WTC11 (cell line): Measurements from ENCODE around the gene TERT. TPM values are rescaled to one million over a fixed set of nuclear protein-coding genes. Genes with fewer than 3 reads are reported as not detected.
A peak's percentile ranks its signal among the peaks of the same experiment; 100 is the strongest.

Source experiments
- ATAC-seq: fragments of 200-7000 bp; cut with Tn5 transposase; 2 replicates; pipeline ENCODE4 v1.10.0; 2021; ENCODE audit warnings: mild to moderate bottlenecking, moderate library complexity
- CTCF ChIA-PET: fragments of 300-600 bp; sonication (Branson Sonifier 250); formaldehyde crosslinking; loops from one replicate; lab custom pipeline; 2021; ENCODE audit warnings: antibody characterized with exemption; lab: Charles Lee
- POLR2A ChIA-PET: fragments of 350-600 bp; sonication (Branson Sonifier 250); formaldehyde crosslinking; loops from one replicate; lab custom pipeline; 2021; ENCODE audit warnings: antibody characterized with exemption; lab: Charles Lee
- DNase-seq: peaks from one replicate; pipeline ENCODE4 v3.0.0; 2021; ENCODE audit warnings: low spot score
- H3K27ac Mint-ChIP-seq: 2 replicates; pipeline ENCODE4 v1.8.0; 2021; ENCODE audit warnings: mixed read lengths
- H3K27me3 Mint-ChIP-seq: 2 replicates; pipeline ENCODE4 v1.8.0; 2021; ENCODE audit warnings: low read depth, mild to moderate bottlenecking, moderate library complexity, mixed read lengths
- H3K36me3 Mint-ChIP-seq: 2 replicates; pipeline ENCODE4 v1.8.0; 2021; ENCODE audit warnings: mixed read lengths
- H3K4me1 Mint-ChIP-seq: 2 replicates; pipeline ENCODE4 v1.8.0; 2022; ENCODE audit warnings: mixed read lengths
- H3K4me3 Mint-ChIP-seq: 2 replicates; pipeline ENCODE4 v1.8.0; 2021; ENCODE audit warnings: mild to moderate bottlenecking, moderate library complexity, mixed read lengths
- H3K9me3 Mint-ChIP-seq: 2 replicates; pipeline ENCODE4 v1.8.0; 2021; ENCODE audit warnings: mixed read lengths
- ERG ChIP-seq: fragments of 250-450 bp; sonication (Bioruptor Pico); IDR thresholded peaks from 2 replicates; pipeline ENCODE4 v1.8.0; 2021; ENCODE audit warnings: mild to moderate bottlenecking
- FOXJ3 ChIP-seq: sonication (generic); formaldehyde crosslinking; IDR thresholded peaks from 2 replicates; pipeline ENCODE4 v1.9.0; 2021; ENCODE audit warnings: missing genetic modification reagents, mild to moderate bottlenecking, borderline replicate concordance
- FOXP1 ChIP-seq: sonication (generic); formaldehyde crosslinking; IDR thresholded peaks from 2 replicates; pipeline ENCODE4 v1.8.0; 2022; ENCODE audit warnings: missing genetic modification reagents, mild to moderate bottlenecking, moderate library complexity, borderline replicate concordance
- GTF2I ChIP-seq: fragments of 250-450 bp; sonication (Bioruptor Pico); conservative IDR thresholded peaks from 2 replicates; pipeline ENCODE4 v1.4.0; 2021; ENCODE audit warnings: mild to moderate bottlenecking
- JUN ChIP-seq: sonication (generic); formaldehyde crosslinking; IDR thresholded peaks from 2 replicates; pipeline ENCODE4 v1.8.0; 2023; ENCODE audit warnings: mild to moderate bottlenecking, missing genetic modification reagents
- OVOL2 ChIP-seq: fragments of 250-450 bp; sonication (Bioruptor Pico); IDR thresholded peaks from 2 replicates; pipeline ENCODE4 v1.9.0; 2021; ENCODE audit warnings: mild to moderate bottlenecking, borderline replicate concordance
- PREB ChIP-seq: sonication (generic); formaldehyde crosslinking; IDR thresholded peaks from 2 replicates; pipeline ENCODE4 v1.8.1; 2022; ENCODE audit warnings: mild to moderate bottlenecking, missing genetic modification reagents, moderate library complexity, borderline replicate concordance
- TEAD1 ChIP-seq: sonication (generic); formaldehyde crosslinking; IDR thresholded peaks from 2 replicates; pipeline ENCODE4 v1.8.0; 2022; ENCODE audit warnings: mild to moderate bottlenecking, missing genetic modification reagents
- ZNF532 ChIP-seq: fragments of 250-450 bp; sonication (Bioruptor Pico); IDR thresholded peaks from 2 replicates; pipeline ENCODE4 v1.9.0; 2021; ENCODE audit warnings: mild to moderate bottlenecking, borderline replicate concordance
- total RNA-seq: library from RNA; stranded (reverse); gene quantifications from 3 replicates; pipeline ENCODE4 v1.2.3, GENCODE V29; 2021
- TF ChIP-seq, protein P1 (sequence below): sonication (generic); formaldehyde crosslinking; IDR thresholded peaks from 2 replicates; pipeline ENCODE4 v1.8.0; 2023; ENCODE audit warnings: missing genetic modification reagents, mild to moderate bottlenecking, borderline replicate concordance
- TF ChIP-seq, protein P2 (sequence below): fragments of 250-450 bp; sonication (Bioruptor Pico); IDR thresholded peaks from 2 replicates; pipeline ENCODE4 v1.9.0; 2021; ENCODE audit warnings: mild to moderate bottlenecking
- TF ChIP-seq, protein P3 (sequence below): sonication (generic); formaldehyde crosslinking; IDR thresholded peaks from 2 replicates; pipeline ENCODE4 v1.8.1; 2022; ENCODE audit warnings: low read depth, mild to moderate bottlenecking, moderate library complexity, missing genetic modification reagents, borderline replicate concordance

Gene TERT
- total RNA-seq, 1 experiment from 2014 or later: 42.9 TPM

DNA sequence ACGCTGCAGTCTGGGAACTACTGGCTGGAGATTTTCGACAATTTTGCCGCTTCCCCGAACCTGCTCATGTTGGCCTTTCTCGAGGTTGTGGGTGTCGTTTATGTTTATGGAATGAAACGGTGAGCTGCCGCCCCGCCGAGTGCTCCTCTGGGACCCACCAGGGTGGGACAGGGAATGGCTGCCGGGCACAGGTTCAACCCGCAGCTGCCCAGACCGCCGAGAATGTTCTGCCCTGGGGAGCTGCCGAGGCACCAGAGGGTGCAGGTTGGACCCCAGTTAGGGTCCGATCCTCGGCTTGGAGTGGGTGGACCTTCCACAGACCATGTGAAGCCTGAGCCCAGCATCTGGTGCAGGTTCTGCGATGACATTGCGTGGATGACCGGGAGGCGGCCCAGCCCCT lies 50.6 kb downstream of the TERT start (continued):
- no peak for TF ChIP-seq ZNF532 (CRISPR knock-in tag)
- no peak for TF ChIP-seq FOXJ3 (CRISPR knock-in tag)
- no peak for TF ChIP-seq OVOL2 (CRISPR knock-in tag)
- TF ChIP-seq, protein P1, sequence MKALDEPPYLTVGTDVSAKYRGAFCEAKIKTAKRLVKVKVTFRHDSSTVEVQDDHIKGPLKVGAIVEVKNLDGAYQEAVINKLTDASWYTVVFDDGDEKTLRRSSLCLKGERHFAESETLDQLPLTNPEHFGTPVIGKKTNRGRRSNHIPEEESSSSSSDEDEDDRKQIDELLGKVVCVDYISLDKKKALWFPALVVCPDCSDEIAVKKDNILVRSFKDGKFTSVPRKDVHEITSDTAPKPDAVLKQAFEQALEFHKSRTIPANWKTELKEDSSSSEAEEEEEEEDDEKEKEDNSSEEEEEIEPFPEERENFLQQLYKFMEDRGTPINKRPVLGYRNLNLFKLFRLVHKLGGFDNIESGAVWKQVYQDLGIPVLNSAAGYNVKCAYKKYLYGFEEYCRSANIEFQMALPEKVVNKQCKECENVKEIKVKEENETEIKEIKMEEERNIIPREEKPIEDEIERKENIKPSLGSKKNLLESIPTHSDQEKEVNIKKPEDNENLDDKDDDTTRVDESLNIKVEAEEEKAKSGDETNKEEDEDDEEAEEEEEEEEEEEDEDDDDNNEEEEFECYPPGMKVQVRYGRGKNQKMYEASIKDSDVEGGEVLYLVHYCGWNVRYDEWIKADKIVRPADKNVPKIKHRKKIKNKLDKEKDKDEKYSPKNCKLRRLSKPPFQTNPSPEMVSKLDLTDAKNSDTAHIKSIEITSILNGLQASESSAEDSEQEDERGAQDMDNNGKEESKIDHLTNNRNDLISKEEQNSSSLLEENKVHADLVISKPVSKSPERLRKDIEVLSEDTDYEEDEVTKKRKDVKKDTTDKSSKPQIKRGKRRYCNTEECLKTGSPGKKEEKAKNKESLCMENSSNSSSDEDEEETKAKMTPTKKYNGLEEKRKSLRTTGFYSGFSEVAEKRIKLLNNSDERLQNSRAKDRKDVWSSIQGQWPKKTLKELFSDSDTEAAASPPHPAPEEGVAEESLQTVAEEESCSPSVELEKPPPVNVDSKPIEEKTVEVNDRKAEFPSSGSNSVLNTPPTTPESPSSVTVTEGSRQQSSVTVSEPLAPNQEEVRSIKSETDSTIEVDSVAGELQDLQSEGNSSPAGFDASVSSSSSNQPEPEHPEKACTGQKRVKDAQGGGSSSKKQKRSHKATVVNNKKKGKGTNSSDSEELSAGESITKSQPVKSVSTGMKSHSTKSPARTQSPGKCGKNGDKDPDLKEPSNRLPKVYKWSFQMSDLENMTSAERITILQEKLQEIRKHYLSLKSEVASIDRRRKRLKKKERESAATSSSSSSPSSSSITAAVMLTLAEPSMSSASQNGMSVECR (CRISPR knock-in tag): no peak
- TF ChIP-seq ERG: no peak
- TF ChIP-seq JUN (CRISPR knock-in tag): no peak
- TF ChIP-seq GTF2I (CRISPR knock-in tag): no peak
- TF ChIP-seq TEAD1 (CRISPR knock-in tag): no peak
- TF ChIP-seq PREB (CRISPR knock-in tag): no peak
- TF ChIP-seq, protein P2, sequence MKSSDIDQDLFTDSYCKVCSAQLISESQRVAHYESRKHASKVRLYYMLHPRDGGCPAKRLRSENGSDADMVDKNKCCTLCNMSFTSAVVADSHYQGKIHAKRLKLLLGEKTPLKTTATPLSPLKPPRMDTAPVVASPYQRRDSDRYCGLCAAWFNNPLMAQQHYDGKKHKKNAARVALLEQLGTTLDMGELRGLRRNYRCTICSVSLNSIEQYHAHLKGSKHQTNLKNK (CRISPR knock-in tag): no peak
- no peak for TF ChIP-seq FOXP1 (CRISPR knock-in tag)
- TF ChIP-seq, all 79 proteins: peak for 0

DNA sequence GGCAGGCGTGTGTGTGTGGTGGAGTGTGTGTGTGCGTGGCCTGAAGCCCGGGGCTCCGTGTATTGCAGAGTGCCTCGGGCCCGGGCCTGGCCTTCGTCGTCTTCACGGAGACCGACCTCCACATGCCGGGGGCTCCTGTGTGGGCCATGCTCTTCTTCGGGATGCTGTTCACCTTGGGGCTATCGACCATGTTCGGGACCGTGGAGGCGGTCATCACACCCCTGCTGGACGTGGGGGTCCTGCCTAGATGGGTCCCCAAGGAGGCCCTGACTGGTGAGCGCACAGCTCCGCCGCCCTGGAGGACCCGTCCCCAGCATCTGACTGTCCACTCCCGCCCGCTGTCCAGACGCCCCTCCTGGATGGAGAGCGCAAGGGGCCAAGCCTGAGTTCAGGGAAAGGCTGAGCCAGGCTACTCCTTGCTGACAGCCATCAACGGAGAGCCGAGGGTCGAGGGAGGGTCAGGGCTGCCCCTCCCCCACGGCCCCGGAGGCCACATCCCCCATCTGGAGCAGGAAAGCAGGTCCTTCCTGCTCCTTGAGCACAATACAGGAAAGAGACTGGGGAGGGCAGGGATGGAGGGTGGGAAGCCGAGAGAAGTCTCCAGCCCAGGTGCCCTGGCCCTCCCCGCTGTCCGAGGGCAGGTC lies 51.3 kb downstream of the TERT start:
- ChIA-PET POLR2A (no interaction called here), CTCF (no interaction called here)
- ATAC-seq (peak; percentile 55), DNase-seq (peak; percentile 47)
- no peaks in the 10 kb centered on the region for H3K36me3 Mint-ChIP-seq
- peaks cover 3% of the 10 kb centered on the region; the same call in 1 of the 2 replicates for H3K4me1 Mint-ChIP-seq
- H3K9me3 Mint-ChIP-seq: no peaks in the 10 kb centered on the region
- H3K4me3 Mint-ChIP-seq: no peak overlapping the region
- H3K27me3 Mint-ChIP-seq: no peaks in the 10 kb centered on the region
- H3K27ac Mint-ChIP-seq: no peak overlapping the region
- 0 out of 2 replicates have a peak, but pooled peaks have one; percentile 28 for TF ChIP-seq FOXP1 (CRISPR knock-in tag)
- TF ChIP-seq, protein P3, sequence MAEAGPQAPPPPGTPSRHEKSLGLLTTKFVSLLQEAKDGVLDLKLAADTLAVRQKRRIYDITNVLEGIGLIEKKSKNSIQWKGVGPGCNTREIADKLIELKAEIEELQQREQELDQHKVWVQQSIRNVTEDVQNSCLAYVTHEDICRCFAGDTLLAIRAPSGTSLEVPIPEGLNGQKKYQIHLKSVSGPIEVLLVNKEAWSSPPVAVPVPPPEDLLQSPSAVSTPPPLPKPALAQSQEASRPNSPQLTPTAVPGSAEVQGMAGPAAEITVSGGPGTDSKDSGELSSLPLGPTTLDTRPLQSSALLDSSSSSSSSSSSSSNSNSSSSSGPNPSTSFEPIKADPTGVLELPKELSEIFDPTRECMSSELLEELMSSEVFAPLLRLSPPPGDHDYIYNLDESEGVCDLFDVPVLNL (CRISPR knock-in tag): no peak
